NK-92 treated with Interleukin-12 subunit alpha and Interleukin-12 subunit beta, amount 100 ng/mL, for 24 hours (cell line): ENCODE results near the gene TMEM184A.
"Not testable (repeated sequence)": the region's sequence is repeated elsewhere in the genome, so short reads cannot be mapped to it uniquely, and the experiment has no call there.

Source experiments
- DNase-seq: peaks from one replicate; lab custom pipeline; 2025; lab: John Stamatoyannopoulos, UW

TMEM184A gene

DNA sequence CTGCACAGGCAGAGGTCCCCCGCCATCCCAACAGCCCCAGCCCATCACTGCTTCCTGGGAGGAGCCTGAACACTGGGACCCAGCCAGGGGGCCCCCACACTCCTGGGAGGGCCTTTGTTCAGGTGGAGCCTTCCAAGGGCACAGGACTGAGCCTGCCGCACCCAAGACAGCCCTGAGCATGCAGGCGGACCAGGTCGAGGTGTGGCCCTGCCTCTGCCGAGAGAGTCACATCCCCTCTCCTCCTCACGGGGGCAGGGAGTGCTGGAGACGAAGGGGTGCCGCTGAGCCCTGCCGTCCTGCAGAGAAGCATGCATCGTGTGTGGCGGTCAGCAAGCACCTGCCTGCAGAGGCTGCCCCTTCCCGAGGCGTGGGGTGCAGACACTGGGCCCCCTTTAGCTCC, 32.8 kb downstream of the TMEM184A start:
- DNase-seq, result no peak

DNA sequence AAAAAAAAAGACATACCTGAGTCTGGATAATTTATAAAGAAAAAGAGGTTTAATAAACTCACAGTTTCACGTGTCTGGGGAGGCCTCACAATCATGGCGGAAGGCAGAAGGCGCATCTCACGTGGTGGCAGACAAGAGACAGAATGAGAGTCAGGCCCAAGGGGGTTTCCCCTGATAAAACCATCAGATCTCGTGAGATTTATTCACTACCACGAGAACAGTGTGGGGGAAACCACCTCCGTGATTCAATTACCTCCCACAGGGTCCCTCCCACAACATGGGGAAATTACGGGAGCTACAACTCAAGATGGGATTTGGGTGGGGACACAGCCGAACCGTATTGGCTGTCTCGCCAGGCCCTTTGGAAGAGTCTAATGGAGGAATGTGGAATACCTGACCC, 34.5 kb downstream of the TMEM184A start:
- DNase-seq, result no peak

DNA sequence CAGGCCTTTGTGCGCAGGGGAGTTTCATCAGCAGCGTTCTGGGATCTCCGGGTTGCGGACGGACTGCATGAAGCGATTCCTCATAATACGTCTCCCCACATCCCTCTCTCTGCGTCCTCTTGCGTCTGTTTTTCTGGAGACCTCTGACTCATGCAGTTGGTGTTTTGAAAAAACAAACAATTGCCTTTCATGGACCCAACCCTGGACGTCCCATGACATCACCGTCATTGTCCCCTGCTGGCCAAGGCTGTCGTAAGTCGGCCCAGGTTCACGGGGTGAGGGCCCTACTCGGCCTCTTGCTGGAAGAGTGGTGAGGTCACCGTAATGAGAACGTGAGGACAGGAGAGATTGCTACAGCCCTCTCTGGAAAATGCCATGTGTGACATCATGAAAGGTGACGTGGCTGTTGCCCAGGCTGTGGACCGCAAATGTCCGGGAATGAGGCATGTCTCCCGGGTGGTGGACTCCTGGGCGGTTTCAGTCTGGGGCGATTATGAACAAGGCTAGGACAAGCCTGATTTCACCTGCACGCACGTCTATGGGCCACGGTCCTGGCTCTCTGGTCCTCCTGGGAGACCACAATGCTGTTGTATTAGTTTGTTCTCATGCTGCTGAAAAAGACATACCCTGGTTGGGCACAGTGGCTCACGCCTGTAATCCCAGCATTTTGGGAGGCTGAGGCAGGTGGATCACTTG, 35.3 kb downstream of the TMEM184A start:
- no peak for DNase-seq

DNA sequence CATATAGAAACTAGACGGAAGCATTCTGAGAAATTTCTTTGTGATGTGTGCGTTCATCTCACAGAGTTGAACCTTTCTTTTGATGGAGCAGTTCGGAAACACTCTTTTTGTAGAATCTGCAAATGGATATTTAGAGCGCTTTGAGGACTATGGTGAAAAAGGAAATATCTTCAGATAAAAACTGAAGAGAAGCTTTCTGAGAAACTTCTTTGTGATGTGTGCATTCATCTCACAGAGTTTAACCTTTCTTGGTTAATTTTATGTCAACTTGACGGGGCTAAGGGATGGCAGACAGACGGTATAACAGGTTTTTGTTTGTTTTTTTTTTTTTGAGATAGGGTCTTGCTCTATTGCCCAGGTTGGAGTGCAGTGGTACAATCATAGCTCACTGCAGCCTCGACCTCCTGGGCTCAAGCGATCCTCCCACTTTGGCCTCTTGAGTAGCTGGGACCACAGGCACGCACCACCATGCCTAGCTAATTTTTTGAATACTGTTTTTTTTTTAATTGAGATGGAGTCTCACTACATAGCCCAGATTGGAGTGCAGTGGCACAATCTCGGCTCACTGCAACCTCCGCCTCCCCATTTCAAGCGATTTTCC, 36.6 kb downstream of the TMEM184A start:
- not testable (repeated sequence) for DNase-seq

DNA sequence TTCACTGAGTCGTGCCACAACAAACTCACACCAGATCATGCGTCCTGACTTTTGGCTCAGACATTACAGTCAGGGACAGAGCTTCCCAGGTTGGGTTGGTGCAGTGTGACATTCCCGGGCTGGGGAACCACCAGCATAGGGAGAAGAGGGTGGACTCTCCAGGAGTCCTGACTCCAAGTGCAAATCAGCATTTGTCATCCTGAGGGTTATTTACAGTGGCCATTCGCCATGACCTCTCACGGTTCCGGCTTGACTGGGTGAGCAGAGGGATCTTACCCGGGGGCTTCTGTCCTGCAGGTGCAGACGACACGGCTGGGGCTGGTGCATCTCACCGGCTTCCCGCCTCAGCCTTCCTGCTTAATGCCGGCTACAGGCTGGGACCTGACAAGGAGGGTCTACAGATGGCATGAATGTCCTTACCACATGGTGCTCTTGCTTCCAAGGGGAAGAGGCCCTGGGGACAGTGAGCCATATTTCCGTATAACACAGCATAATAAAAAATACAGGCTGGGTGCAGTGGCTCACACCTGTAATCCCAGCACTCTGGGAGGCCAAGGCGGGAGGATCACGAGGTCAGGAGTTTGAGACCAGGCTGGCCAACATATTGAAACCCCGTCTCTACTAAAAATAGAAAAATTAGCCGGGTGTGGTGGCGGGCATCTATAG, 39.3 kb downstream of the TMEM184A start:
- DNase-seq, result no peak

DNA sequence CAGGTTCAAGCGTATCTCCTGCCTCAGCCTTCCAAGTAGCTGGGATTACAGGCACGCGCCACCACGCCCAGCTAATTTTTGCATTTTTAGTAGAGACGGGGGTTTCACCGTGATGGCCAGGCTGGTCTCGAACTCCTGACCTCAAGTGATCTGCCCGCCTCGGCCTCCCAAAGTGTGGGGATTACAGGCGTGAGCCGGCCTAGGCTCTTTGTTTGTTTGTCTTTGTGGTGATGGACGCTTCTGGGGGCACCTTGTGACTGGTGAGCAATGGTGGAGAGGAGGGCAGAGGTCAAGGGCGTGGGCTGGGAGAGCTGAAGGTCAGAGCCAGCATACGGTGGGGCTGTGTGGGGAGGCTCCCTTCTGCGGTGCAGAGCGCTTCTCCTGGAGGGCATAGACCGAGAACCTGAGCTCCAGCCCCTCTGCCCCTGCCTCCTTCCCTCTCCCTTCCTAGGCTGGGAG, 40.5 kb downstream of the TMEM184A start:
- DNase-seq, result not testable (repeated sequence)

DNA sequence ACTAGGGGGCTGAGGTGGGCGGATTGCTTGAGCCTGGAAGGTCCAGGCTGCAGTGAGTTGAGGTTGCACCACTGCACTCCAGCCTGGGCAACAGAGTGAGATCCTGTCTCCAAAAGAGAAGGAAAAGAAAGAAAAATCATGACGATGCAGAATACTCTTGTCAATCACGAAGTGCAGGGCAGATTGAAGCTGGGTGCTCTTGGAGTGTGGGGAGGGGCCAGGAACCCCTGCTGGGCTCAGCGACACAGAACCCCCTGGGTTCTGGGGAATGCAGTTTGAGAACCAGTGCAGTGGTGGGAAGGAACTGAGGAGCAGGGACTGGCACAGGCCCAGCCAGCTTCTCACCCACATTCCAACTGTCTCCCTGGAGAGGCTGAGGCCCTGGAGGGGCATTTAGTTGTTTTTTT, 41.0 kb downstream of the TMEM184A start:
- DNase-seq, result no peak

DNA sequence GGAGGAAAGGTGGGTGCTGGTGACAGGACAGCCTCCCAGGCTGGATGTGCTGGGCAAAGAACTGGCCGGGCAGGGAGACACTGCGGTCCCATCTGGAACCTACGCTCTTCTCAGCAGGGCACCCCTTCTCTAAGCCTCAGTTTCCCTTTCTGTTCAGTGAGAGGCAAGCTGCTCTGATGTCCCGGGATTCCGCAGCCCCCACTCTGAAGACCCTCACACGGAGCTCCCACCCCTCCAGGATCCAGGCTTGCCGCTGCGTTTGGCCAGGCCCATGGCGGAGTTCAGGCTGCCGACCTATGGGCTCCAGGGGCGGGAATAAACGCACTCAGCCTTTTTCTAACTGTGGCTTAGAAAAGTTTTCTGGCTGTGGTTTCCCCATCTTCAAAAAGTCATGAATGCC, 41.6 kb downstream of the TMEM184A start:
- no peak for DNase-seq

DNA sequence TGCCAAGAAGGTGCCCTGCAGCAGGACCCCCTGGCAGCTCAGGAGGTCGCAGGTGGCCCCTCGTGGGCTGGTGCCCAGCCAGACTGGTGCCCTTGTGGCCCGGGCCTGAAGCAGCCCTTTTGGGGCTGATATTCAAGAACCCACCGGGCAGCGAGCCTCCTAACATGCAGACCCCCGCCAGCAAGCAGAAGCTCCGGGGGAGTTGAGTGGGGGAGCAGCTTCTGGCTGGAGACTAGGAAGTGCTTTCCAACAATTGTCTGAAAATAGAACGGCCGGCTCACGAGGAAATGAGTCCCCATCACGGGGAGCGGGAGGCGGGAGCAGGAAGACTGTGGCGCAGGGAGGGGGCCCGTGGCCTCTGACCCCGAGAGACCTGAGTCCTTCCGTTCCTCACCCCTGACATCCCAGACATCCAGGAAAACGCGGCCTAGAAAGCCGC, 42.3 kb downstream of the TMEM184A start:
- no peak for DNase-seq

DNA sequence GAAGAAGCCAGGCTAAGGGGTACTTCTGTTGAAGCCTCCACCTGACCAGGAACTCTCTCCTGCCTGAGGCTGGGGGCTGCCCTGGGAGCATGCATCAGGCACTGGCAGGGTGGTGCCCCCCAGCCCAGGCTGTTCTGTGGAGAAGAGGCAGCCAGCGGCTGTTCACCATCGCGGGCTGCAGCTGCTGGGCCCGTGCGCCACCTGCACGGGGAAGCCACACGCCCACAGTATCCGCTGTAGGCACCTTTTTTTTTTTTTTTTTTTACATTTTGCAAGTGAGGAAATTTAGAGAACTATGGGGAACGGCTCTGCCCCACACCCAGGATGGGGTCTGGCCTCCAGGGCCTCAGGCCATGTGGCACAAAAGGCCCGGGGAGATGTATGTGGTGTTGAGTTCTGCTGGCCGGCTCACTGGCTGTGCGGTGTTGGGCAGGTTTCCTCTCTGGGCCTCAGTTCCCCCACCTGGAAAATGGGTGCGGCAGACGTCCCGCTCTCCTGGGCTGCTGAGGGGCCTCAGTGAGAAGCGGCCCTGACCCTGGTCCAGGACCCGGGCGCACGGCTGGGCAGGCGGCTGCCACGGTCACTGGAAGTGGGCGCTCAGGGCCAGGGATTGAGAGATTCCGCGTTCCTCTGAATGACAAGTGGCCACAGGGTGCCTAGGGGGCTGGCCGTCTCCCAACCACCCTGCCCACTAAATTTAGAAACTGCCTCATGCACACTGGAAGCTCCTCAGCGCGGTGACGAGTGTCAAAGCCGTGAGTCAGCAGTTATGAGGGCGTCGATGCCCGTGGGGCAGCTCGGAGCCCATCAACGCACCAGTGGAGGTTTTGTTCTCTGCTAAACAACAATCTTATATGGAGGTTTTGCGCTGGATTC, 43.0 kb downstream of the TMEM184A start:
- no peak for DNase-seq

DNA sequence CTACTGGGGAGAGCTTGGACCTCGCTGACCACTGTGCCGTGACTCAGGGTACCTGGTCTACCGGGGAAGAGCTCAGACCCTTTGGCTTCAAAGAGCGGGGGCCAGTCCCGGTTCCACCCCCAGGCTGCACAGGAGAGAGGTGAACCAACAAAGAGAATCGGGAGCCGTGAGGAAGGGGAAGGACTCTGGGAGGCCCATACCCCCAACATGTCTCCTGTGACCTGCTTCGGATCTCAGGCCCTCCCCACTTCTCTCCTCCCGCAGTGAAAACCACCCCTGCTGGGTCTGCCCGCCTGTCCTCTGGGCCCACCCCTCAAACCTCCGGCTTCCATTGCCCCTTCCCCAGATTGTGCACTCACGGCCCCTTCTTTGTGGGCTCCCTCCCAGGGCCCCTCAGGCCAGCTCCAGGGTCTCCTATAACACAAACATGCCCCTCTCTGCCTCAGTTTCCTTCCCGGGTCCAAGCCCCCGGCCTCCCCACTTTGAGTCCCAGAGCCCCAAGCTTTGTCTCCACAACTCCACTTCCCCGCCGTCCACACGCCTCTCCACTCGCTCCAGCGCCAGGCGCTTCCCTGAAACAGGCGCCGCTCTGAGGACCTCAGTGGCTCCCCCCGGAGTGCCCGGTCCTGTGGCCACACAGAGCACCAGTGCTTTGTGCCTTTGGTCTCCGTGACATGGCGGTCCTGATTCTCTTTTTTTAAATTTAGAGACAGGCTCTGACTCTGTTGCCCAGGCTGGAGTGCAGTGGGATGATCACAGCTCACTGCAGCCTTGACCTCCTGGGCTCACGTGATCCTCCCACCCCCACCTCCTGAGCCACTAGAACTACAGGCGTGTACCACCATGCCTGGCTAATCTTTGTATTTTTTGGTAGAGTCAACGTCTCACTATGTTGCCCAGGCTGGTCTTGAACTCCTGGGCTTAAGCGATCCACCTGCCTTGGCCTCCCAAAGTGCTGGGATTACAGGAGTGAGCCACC, 44.3 kb downstream of the TMEM184A start:
- no peak for DNase-seq

DNA sequence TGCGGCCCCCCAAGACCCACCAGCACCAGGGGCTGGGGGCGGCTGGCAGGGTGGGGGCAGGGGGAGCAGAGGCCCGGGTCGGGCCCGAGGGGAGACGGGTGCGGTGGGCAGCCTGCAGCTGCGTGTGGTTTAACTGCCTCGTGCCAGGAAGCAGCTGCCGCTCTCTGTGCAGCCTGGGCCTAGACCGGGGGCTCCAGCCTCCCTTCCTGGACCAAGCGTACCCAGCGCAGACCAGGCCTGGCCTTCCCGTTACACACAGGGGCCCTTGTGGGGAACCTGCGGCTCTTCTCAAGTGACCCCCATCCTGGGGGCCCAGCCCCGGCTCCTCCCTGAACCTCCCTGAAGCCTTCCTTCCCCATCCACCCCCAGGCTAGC, 45.2 kb downstream of the TMEM184A start:
- DNase-seq, result no peak

DNA sequence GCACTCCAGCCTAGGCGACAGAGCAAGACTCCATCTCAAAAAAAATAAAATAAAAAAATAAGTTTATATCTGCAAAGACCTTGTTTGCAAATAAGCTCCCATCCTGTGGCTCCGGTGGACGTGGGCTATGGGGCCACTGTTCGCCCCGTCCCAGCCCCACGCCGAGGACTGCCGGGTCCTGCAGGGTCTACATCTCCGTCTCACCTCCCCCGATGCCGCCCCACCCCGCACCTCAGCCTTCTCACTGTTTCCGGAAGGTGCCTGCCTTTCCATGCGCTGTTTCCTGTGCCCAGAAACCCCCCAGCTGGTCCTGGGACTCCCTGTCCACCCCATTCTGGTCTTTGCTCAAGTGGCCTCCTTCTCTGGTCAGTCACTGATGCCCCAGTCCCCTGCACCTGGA, 46.8 kb downstream of the TMEM184A start:
- no peak for DNase-seq

DNA sequence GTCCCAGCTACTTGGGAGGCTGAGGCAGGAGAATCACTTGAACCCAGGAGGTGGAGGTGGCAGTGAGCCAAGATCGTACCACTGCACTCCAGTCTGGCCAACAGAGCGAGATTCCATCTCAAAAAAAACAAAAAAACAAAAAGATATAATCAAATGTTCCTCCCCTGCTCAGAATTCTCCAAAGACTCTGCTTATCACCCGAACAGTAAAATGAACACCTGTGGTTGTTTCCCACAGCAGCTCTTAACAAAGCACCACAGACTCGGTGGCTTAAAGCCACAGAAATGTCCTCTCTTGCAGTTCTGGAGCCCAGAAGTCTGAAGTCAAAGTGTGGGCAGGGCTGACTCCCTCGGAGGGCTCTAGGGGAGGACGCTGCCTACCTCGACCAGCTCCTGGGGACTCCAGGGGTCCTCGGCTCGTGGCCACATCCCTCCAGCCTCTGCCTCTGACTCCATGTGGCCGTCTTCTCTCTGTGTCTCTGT, 47.7 kb downstream of the TMEM184A start:
- DNase-seq, result no peak

DNA sequence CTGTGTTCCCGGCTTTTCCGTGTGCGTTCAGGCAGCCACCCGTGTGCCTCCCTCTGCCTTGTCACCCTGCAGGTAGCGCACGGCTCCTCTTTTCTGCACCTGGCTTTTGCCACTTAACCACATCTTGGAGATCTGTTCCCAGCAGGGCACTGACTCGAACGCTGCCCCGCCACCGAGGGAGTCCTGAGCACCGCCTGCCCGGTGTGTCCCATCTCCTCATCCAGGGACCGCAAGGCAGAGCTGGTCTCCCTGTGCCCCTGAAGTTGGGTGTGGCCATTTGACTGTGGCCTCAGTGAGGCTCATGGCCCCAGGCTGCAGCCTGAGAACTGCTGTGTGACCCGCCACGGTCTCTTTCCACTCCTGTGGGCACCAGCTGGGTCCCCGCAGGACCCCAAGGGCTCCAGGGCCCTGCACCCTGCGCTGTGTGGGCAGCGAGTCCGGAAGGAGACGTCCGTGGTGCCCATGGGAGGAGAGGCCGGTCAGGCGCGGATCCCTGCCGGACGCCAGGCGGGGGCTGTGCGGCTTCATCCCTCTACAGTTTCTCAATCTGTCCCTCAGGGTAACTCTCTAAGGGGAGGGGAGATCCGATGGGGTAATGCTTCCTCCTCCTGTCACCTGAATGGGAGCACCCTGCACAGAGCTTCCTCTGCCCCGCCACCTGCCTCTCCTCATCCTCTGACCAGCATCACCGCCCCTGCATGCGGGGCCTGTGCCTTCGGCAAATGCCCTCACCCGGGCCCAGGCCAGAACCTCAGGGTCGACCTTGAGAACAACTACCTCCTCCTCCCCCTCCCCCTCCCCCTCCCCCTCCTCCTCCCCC, 50.1 kb downstream of the TMEM184A start:
- no peak for DNase-seq

DNA sequence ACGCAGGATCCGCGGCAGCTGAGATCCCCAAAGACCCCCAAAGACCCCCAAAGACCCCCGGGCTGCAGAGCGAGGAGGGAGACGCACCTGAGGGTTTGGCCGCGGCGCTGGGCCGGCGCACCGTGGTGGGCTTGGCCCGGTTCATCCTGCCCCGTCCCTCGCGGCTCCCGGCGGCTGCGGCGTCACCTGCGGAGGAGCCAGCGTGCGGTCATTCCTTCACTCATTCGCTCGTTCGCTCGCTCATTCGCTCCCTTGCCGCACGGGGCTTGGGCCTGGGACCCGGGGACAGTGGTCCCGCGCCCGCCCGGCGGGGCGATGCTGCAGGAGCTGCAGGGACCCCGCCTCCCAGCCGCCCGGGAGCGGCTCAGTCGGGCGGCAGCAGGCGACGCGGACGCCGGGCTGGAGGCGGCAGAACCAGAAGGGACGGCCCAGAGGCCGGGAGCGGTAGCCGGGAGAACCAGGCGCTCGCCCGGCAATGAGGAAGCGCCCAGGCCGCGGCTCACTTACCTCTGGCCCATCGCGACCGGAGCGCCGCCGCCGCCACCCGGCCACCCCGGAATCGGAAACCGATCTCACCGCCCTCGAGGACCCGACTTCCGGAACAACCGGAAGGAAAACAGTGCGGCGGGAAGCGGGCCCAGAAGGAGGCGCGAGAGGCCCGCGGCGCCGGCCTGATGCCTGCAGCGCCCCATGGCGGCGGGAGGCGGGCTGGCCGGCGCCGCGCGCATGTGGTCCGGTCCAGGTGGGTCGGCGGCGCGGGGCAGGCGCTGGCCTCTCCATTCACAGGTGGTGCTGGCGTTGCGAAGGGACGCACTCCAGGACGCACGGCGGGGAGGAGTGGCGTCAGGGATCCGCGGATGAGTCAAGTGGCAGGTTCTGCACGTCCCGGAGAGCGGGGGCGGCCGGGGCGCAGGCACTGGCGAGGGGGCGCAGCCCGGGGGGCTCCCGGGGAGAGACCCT, 51.9 kb downstream of the TMEM184A start, which contains the start of gene INTS1:
Gene INTS1, minus strand, starts transcription at position 574 of the 960 bp plus-strand sequence. Its CDS starts 429 bp downstream, at position 145.
- peak; percentile 69 for DNase-seq

DNA sequence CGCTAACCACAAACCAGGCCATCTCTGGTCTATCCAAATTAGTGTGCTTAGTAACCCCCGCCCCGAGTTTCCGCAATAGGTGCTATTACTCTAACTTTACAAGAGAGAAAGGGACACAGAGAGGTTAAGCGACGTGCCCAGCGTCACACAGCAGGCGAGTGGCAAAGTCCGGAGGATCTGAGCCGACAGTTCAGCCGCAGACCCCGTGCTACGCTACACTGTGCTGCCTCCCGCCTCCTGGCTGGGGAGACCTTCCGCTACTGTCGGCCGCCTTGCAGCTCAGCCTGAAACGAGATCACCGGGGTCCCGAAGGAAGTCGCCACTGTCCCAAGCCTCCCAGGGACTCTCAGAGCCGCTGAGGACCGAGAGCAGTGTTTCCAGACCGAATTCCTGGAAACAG, 52.6 kb downstream of the TMEM184A start:
- DNase-seq, result no peak

DNA sequence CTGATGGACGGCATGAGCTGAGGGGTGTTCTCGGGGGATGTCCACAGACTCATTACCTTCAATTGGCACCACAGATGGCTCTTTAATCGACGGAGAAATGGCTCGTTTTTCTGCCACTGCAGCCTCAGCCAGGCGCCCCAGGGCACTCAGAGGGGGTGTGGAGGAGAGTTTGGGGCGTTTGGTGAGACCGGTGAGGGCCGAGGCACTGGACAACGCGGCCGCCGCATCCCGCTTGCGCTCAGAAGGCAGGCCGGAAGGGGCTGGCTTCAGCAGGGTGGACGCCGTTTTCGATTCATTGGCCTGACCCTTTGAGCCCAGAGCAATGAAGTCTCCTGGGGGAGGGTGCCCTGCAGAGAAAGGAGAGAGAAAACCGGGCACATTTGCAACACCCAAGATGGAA, 53.2 kb downstream of the TMEM184A start:
- no peak for DNase-seq
